Nephron (organoid): ENCODE measurements around the gene PPP1R13L.
A peak's percentile ranks its signal among the peaks of the same experiment; 100 is the strongest.

Experiments
- H3K27ac Mint-ChIP-seq, 3 experiments: 2 replicates each; pipeline ENCODE4 v1.8.0; 2020; ENCODE audit warnings: mixed read lengths in 3 of 3, mild to moderate bottlenecking in 2 of 3, moderate library complexity in 1 of 3
- H3K27me3 Mint-ChIP-seq: 2 replicates; pipeline ENCODE4 v1.8.0; 2021; ENCODE audit warnings: low read depth, mild to moderate bottlenecking, moderate library complexity, mixed read lengths
- H3K36me3 Mint-ChIP-seq: 2 replicates; pipeline ENCODE4 v1.8.0; 2020; ENCODE audit warnings: low read depth, mixed read lengths
- H3K4me1 Mint-ChIP-seq: 2 replicates; pipeline ENCODE4 v1.8.0; 2020; ENCODE audit warnings: mixed read lengths
- H3K4me3 Mint-ChIP-seq, 3 experiments: 2 replicates each; pipeline ENCODE4 v1.8.0; 2020; ENCODE audit warnings: mild to moderate bottlenecking in 3 of 3, mixed read lengths in 3 of 3, moderate library complexity in 2 of 3
- H3K9me3 Mint-ChIP-seq: 2 replicates; pipeline ENCODE4 v1.8.0; 2020; ENCODE audit warnings: mixed read lengths
- TF ChIP-seq, protein P1 (sequence below), 3 experiments: fragments of 200-600 bp; sonication (generic); IDR thresholded peaks; one replicate each; pipeline ENCODE4 v1.5.0; 2021; ENCODE audit warnings: antibody characterized with exemption in 3 of 3; ENCODE audit not compliant: unreplicated experiment in 3 of 3

The PPP1R13L gene

DNA sequence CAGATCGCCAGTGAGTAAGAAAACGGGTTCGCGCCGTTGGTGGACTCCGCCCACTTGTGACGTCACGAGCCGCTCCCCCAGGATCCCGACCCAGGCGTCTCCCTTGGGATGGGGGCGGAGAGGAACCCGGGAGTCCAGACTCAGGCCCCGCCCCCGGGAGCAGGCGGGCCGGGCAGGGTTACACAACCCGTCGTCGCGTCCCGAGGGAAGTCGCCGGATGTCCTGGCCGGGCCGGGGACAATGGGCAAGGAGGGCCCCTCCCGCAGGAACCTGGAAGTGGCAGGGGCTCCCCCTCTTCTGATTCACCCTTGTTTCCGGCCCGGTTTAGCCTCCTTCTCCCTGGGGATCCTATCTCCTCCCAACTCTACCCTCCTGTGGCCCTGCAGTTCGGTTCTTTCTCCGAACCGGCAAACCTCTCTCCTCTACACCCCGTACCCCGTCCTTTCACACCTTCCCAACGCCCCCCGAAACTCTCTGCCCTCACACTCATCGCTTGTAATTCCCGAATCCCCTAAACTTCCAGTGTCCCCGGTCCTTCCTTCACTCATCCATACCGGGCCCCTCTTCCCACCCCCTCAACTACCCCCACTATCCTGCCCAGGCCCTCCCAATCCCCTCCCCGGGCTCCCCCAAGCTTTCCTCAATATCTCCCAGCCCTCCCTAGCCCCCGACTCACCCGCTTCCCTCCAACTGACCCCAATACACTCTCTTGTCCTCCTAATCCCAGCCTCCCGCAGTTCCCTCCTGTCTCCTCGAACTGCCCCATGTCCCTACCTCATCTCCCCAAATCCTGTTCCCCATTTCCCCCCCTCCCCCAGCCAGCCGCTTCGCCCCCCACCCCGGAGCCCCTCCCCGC is 38.8 kb upstream of the PPP1R13L start:
- H3K27me3 Mint-ChIP-seq: no peaks in the 10 kb centered on the region
- no peaks in the 10 kb centered on the region for H3K9me3 Mint-ChIP-seq
- peak overlapping the region; percentile 90 to 92 (median 92) for H3K4me3 Mint-ChIP-seq
- TF ChIP-seq, protein P1, sequence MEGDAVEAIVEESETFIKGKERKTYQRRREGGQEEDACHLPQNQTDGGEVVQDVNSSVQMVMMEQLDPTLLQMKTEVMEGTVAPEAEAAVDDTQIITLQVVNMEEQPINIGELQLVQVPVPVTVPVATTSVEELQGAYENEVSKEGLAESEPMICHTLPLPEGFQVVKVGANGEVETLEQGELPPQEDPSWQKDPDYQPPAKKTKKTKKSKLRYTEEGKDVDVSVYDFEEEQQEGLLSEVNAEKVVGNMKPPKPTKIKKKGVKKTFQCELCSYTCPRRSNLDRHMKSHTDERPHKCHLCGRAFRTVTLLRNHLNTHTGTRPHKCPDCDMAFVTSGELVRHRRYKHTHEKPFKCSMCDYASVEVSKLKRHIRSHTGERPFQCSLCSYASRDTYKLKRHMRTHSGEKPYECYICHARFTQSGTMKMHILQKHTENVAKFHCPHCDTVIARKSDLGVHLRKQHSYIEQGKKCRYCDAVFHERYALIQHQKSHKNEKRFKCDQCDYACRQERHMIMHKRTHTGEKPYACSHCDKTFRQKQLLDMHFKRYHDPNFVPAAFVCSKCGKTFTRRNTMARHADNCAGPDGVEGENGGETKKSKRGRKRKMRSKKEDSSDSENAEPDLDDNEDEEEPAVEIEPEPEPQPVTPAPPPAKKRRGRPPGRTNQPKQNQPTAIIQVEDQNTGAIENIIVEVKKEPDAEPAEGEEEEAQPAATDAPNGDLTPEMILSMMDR (IDR thresholded peaks at IDR 0.05; ENCODE audit: unreplicated experiment in 3 of 3): no peak
- H3K27ac Mint-ChIP-seq: peak overlapping the region; percentile 66 to 92 (median 73)
- no peaks in the 10 kb centered on the region for H3K36me3 Mint-ChIP-seq
- H3K4me1 Mint-ChIP-seq: peaks cover 36% of the 10 kb centered on the region

DNA sequence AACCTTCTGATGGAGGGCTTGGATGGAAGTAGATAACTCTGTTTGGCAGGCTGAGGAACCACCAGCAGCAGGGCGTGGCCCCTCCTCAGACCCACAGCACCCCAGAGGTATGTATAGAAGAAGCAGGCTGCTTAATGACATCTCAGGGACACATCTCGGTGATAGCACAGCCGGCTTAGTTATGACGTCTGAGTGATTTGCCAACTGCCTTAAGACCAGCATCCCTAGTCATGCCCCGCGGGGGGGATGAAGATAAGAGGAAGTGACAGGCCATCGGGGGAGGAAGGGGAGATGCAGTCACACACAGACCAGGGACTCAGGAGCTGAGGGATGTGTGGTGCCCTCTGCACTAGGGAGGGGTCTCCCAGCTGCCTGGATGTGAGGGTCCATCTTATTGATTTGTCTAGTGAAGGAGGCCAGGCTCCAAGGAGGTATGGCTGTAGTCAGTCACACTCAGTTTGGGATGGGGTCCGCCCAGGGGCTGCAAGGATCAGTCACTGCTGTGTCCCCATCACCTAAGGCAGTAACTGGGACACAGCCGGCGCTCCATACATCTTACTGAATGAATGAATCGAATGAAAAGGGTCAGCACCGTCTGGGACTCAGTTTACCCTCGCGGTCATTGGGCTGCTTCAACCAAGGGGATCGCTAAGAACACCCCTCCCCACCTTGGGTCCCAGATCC is 38.1 kb upstream of the PPP1R13L start:
- Mint-ChIP-seq H3K36me3 (no peaks in the 10 kb centered on the region), H3K4me1 (peaks cover 36% of the 10 kb centered on the region), H3K4me3 (peak overlapping the region; percentile 81 to 92 (median 85)), H3K9me3 (no peaks in the 10 kb centered on the region), H3K27ac (peak overlapping the region; percentile 24 to 59 (median 34)), H3K27me3 (no peaks in the 10 kb centered on the region)
- TF ChIP-seq, protein P1 (IDR thresholded peaks at IDR 0.05; ENCODE audit: unreplicated experiment in 3 of 3): no peak

DNA sequence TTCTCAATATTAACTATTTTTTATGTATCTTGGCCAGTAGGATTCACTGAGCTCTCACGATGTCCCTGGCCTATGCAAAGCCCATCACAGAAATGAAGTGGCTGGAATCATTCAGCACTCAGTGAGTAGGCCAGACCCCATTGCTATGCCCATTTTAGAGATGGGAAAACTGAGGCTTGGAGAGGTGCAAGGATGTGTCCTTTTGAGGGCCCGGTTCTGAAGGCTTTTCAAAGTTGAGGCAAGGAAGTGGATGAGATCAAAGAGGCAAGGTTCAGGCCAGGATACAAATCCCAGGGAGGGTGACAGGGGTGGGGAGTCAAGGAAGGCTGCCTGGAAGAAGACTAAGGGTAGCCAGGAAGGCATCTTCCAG is 37.5 kb upstream of the PPP1R13L start:
- TF ChIP-seq, protein P1 (IDR thresholded peaks at IDR 0.05; ENCODE audit: unreplicated experiment in 3 of 3): no peak
- Mint-ChIP-seq H3K4me3 (peak overlapping the region; percentile 81 to 92 (median 85)), H3K36me3 (no peaks in the 10 kb centered on the region), H3K9me3 (no peaks in the 10 kb centered on the region), H3K27me3 (no peaks in the 10 kb centered on the region), H3K27ac (peak overlapping the region; percentile 24 to 59 (median 34)), H3K4me1 (peaks cover 33% of the 10 kb centered on the region)

DNA sequence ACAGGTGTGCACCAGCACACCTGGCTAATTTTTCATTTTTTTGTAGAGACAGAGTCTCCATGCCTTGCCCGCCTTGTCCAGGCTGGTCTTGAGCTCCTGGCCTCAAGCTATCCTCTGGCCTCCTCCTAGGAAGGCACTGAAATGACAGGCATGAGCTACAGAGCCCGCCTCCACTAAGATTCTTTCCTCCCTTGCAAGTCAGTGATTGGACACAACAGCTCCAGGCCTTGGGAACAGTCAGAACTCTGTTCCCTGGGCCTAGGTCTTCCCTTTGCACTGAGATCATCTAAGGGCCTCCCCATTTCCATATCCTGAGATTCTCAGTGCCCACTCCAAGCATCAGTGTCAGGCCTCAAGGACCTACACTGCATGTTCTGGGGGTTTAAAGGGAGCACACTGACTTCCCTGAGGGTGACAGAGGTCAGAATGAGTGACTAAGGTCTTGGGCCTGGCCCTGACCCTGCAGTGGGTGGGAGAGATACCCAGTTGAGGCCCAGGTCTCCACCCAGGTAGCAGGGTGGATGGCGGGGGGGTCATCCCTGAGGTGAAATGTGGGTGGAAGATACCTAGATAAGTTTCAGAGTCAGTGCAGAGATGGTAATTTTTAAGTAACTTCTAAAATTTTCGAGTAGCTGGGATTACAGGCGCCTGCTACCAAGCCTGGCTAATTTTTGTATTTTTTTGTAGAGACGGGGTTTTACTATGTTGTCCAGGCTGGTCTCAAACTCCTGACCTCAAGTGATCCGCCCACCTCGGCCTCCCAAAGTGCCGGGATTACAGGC is 36.2 kb upstream of the PPP1R13L start:
- H3K9me3 Mint-ChIP-seq: no peaks in the 10 kb centered on the region
- H3K36me3 Mint-ChIP-seq: no peaks in the 10 kb centered on the region
- H3K27me3 Mint-ChIP-seq: no peaks in the 10 kb centered on the region
- peak overlapping the region; percentile 53 to 75 (median 71) for H3K27ac Mint-ChIP-seq
- TF ChIP-seq, protein P1 (IDR thresholded peaks at IDR 0.05; ENCODE audit: unreplicated experiment in 3 of 3): no peak
- H3K4me1 Mint-ChIP-seq: peaks cover 31% of the 10 kb centered on the region
- H3K4me3 Mint-ChIP-seq: peak overlapping the region; percentile 83 to 88 (median 87)

DNA sequence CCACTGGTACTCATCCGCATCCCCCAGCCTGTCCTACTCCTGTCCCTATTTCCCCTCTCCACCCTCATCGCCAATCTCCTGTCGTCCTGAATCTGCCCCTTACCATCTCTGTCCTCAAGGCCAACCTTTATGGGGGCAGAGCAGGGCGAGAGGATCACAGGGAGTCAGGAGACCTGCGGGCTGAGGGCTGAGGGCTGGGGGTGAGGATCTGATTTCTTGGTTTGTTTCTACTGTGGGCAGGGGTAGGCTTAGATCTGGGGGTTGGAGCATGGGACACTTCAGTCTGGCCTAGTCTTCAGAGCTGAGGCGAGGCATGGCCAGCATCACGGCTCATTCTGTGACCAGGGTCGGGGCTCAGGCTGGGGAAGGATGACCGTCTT is 35.4 kb upstream of the PPP1R13L start:
- Mint-ChIP-seq H3K9me3 (no peaks in the 10 kb centered on the region), H3K4me3 (peak overlapping the region; percentile 83 to 88 (median 87)), H3K36me3 (no peaks in the 10 kb centered on the region), H3K27ac (peak overlapping the region; percentile 37 to 71 (median 53)), H3K27me3 (no peaks in the 10 kb centered on the region), H3K4me1 (peaks cover 31% of the 10 kb centered on the region)
- TF ChIP-seq, protein P1 (IDR thresholded peaks at IDR 0.05; ENCODE audit: unreplicated experiment in 3 of 3): no peak
